Fibroblast of lung (primary cell): Measurements from ENCODE around the gene HBE1. TPM values are rescaled to one million over a fixed set of nuclear protein-coding genes. Genes with fewer than 3 reads are reported as not detected.

Experiments
- DNase-seq, 2 donors: peaks; one replicate each; pipeline versions ENCODE4 v3.0.0 to v3.0.0-alpha.2; 2010; ENCODE audit warnings: low read depth in 2 of 2
- H2AFZ ChIP-seq: 2 replicates; pipeline ENCODE4 v1.5.1; 2012; ENCODE audit warnings: low read length, control low read depth, inconsistent platforms
- H3K27ac ChIP-seq: 2 replicates; pipeline ENCODE4 v1.5.1; 2011; ENCODE audit warnings: low read length, control low read depth; ENCODE audit not compliant: insufficient read depth
- H3K27me3 ChIP-seq: 2 replicates; pipeline ENCODE4 v1.5.1; 2011; ENCODE audit warnings: mild to moderate bottlenecking, low read length; ENCODE audit not compliant: control insufficient read depth, insufficient read depth
- H3K36me3 ChIP-seq: 2 replicates; pipeline ENCODE4 v1.5.1; 2011; ENCODE audit warnings: low read length; ENCODE audit not compliant: control insufficient read depth, insufficient read depth
- H3K4me1 ChIP-seq: 2 replicates; pipeline ENCODE4 v1.5.1; 2011; ENCODE audit warnings: low read length; ENCODE audit not compliant: control insufficient read depth, insufficient read depth; ENCODE audit errors: extremely low read depth
- H3K4me2 ChIP-seq: 2 replicates; pipeline ENCODE4 v1.5.1; 2011; ENCODE audit warnings: low read length, control low read depth; ENCODE audit not compliant: insufficient read depth; ENCODE audit errors: extremely low read depth
- H3K4me3 ChIP-seq, 4 experiments: fragments of 200-600 bp in 1 of 4; sonication (generic) in 1 of 4; replicated peaks in 1 of 4; 2 replicates each; pipeline ENCODE4 v1.5.1; 2011 to 2016; ENCODE audit warnings: low read length in 4 of 4, low read depth in 3 of 4, mild to moderate bottlenecking in 3 of 4, control low read depth in 2 of 4, inconsistent platforms in 1 of 4, mixed read lengths in 1 of 4; ENCODE audit not compliant: insufficient read depth in 1 of 4; ENCODE audit errors: control extremely low read depth in 1 of 4
- H3K79me2 ChIP-seq: 2 replicates; pipeline ENCODE4 v1.5.1; 2012; ENCODE audit warnings: mild to moderate bottlenecking, low read length, inconsistent platforms; ENCODE audit not compliant: control insufficient read depth, insufficient read depth
- H3K9ac ChIP-seq: 2 replicates; pipeline ENCODE4 v1.5.1; 2011; ENCODE audit warnings: mild to moderate bottlenecking, low read length, control low read depth; ENCODE audit not compliant: insufficient read depth
- H3K9me3 ChIP-seq: 2 replicates; pipeline ENCODE4 v1.5.1; 2012; ENCODE audit warnings: low read depth, low read length; ENCODE audit not compliant: control insufficient read depth, insufficient read depth
- H4K20me1 ChIP-seq: 2 replicates; pipeline ENCODE4 v1.5.1; 2011; ENCODE audit warnings: low read length; ENCODE audit not compliant: control insufficient read depth, insufficient read depth; ENCODE audit errors: extremely low read depth
- EZH2 ChIP-seq: IDR thresholded peaks from 2 replicates; pipeline ENCODE4 v1.5.1; 2012; ENCODE audit warnings: low read length, control low read depth, mild to moderate bottlenecking; ENCODE audit errors: missing control alignments
- polyA plus RNA-seq, 2 donors: library from polyadenylated mRNA; depleted of rRNA in 1 of 2; stranded (reverse) in 1 of 2; unstranded in 1 of 2; fragments of >200 nt; gene quantifications; 2 replicates each; pipeline ENCODE4 v1.2.1, GENCODE V29; 2011 to 2012; ENCODE audit warnings: missing spikeins in 1 of 2
- total RNA-seq: library from RNA; depleted of rRNA; stranded (reverse); fragments of >200 nt; gene quantifications from 2 replicates; pipeline ENCODE4 v1.2.1, GENCODE V29; 2014
- TF ChIP-seq, protein P1 (sequence below), 2 donors: IDR thresholded peaks in 1 of 2; conservative IDR thresholded peaks in 1 of 2; 1 replicate in 1 of 2; 2 replicates in 1 of 2; pipeline ENCODE4 v1.5.1; 2011 to 2012; ENCODE audit warnings: low read length in 2 of 2, control low read depth in 1 of 2, inconsistent platforms in 1 of 2, low read depth in 1 of 2, mild to moderate bottlenecking in 1 of 2

HBE1 gene
- total and polyA plus RNA-seq, 2 donors (not counting 1 experiment from before 2014, with no cell fraction given) = 0.33 to 3.1 TPM

DNA sequence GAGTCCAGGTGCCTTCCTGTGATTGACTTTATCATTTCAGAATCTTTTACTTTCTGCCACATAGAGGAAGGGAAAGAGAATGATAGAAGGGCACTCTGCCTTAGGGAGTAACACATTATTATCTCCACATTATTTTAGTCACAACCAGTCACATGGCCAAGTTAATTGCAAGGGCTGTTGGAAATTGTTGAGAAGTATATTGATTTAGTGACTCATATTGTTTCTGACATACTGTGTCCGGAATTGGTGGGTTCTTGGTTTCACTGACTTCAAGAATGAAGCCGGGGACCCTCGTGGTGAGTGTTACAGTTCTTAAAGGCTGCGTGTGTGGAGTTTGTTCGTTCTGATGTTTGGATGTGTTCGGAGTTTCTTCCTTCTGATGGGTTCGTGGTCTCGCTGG, 23.3 kb upstream of the HBE1 start:
- Histone ChIP-seq H3K27me3 (no peaks in the 10 kb centered on the region), H3K36me3 (no peaks in the 10 kb centered on the region), H2AFZ (no peak overlapping the region), H3K4me3 (no peak overlapping the region), H3K27ac (no peak overlapping the region), H3K79me2 (no peaks in the 10 kb centered on the region), H4K20me1 (no peaks in the 10 kb centered on the region), H3K9ac (no peak overlapping the region), H3K4me2 (no peak overlapping the region), H3K4me1 (peaks cover 4% of the 10 kb centered on the region), H3K9me3 (no peaks in the 10 kb centered on the region)
- no peak for TF ChIP-seq EZH2
- TF ChIP-seq, protein P1, sequence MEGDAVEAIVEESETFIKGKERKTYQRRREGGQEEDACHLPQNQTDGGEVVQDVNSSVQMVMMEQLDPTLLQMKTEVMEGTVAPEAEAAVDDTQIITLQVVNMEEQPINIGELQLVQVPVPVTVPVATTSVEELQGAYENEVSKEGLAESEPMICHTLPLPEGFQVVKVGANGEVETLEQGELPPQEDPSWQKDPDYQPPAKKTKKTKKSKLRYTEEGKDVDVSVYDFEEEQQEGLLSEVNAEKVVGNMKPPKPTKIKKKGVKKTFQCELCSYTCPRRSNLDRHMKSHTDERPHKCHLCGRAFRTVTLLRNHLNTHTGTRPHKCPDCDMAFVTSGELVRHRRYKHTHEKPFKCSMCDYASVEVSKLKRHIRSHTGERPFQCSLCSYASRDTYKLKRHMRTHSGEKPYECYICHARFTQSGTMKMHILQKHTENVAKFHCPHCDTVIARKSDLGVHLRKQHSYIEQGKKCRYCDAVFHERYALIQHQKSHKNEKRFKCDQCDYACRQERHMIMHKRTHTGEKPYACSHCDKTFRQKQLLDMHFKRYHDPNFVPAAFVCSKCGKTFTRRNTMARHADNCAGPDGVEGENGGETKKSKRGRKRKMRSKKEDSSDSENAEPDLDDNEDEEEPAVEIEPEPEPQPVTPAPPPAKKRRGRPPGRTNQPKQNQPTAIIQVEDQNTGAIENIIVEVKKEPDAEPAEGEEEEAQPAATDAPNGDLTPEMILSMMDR (conservative IDR thresholded peaks at IDR 0.05 in 1 of 2, IDR thresholded peaks at IDR 0.05 in 1 of 2; ENCODE audit: low read depth in 1 of 2, low read length in 2 of 2) = no peak
- peak in 1 of 2 donors; percentile 9 for DNase-seq

- H3K9ac ChIP-seq = no peak overlapping the region
- H2AFZ ChIP-seq = no peak overlapping the region
Measured at GRCh38 chr11:5291207-5291838, 21.6 kb upstream of the HBE1 start.

GRCh38 chr11:5290106-5290505, 20.4 kb upstream of the HBE1 start:
- no peak for DNase-seq
- Histone ChIP-seq H3K9me3 (no peaks in the 10 kb centered on the region), H3K4me3 (no peak overlapping the region), H3K79me2 (no peaks in the 10 kb centered on the region), H3K9ac (no peak overlapping the region), H3K27ac (no peak overlapping the region), H4K20me1 (no peaks in the 10 kb centered on the region), H3K36me3 (no peaks in the 10 kb centered on the region), H3K4me2 (no peak overlapping the region), H3K4me1 (peaks cover 2% of the 10 kb centered on the region), H3K27me3 (no peaks in the 10 kb centered on the region), H2AFZ (no peak overlapping the region)
- TF ChIP-seq, protein P1 (conservative IDR thresholded peaks at IDR 0.05 in 1 of 2, IDR thresholded peaks at IDR 0.05 in 1 of 2; ENCODE audit: low read depth in 1 of 2, low read length in 2 of 2) = no peak
- TF ChIP-seq EZH2 = no peak

More at GRCh38 chr11:5291207-5291838, 21.6 kb upstream of the HBE1 start:
- H3K27ac ChIP-seq = no peak overlapping the region
- no peak overlapping the region for H3K4me2 ChIP-seq
- no peak for TF ChIP-seq EZH2
- TF ChIP-seq, protein P1 (conservative IDR thresholded peaks at IDR 0.05 in 1 of 2, IDR thresholded peaks at IDR 0.05 in 1 of 2; ENCODE audit: low read depth in 1 of 2, low read length in 2 of 2) = peak; percentile 69 to 79
- H3K27me3 ChIP-seq = no peaks in the 10 kb centered on the region
- H3K4me1 ChIP-seq = peaks cover 2% of the 10 kb centered on the region
- DNase-seq = peak; percentile 32 to 70
- no peaks in the 10 kb centered on the region for H3K36me3 ChIP-seq
- no peaks in the 10 kb centered on the region for H3K79me2 ChIP-seq
- no peak overlapping the region for H3K4me3 ChIP-seq
- no peaks in the 10 kb centered on the region for H4K20me1 ChIP-seq
- no peaks in the 10 kb centered on the region for H3K9me3 ChIP-seq
